Right ventricle myocardium superior (tissue), 1 donor: ENCODE measurements around the gene LRRC27. TPM values are rescaled to one million over a fixed set of nuclear protein-coding genes. Genes with fewer than 3 reads are reported as not detected.
A peak's percentile ranks its signal among the peaks of the same experiment; 100 is the strongest.

Experiments used
- ATAC-seq: fragments of 200-7000 bp; cut with Tn5 transposase; one replicate; pipeline ENCODE4 v1.9.1; 2020; ENCODE audit warnings: mild to moderate bottlenecking; ENCODE audit not compliant: poor library complexity
- DNase-seq: peaks from one replicate; pipeline ENCODE4 v3.0.0-alpha.2; 2020
- intact Hi-C: fragments of 100-400 bp; cut with DNase I; formaldehyde crosslinking; loops from one replicate; pipeline ENCODE4 v1.11.2; 2022
- total RNA-seq: library from RNA; stranded (reverse); fragmentation: NEBNext Ultra II Directional; extraction: Animal tissue kit (Norgen Biotek cat#: 25700); gene quantifications from one replicate; pipeline ENCODE4 v1.2.1, GENCODE V29; 2021
- donor health status: DM: no; HTN: yes; CAD: no; lungs with severe emphysema.

LRRC27 gene
- total RNA-seq, 1 donor from 2014 or later, result 3.9 TPM

DNA sequence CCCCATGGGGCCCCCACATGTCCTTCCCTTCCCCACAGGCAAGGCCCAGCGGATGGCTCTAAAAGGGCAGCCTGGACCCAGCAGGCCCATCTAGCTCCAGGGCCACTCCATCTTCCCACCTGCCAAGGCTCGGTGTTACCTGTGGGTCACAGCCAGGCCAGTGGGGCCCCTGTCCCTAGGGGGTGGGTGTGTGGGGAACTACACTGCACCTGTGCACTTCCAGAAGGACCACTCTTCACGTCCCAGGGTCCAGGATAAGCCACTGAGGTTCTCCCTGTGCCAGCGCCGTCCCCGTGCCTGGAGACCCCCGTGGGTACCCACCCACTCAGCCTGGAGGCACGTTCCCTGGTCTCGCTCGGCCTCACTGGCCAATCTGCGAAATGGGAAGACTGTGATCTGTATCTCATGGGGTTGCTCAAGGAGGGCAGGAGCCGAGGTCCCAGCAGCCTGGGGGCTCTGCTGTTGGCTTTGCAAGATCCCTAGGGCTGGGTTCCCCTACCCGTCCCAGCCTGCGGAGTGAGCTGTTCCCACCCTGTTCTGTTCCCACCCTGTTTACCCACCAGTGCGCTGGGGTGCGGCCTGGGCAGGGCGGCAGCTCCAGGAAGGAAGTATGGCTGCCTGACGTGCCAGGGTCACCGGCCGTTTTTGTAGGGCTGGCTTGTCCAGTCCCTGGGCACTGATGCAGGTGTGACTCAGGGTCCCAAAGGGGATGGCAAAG lies 69.6 kb downstream of the LRRC27 start:
- ATAC-seq (no peak), DNase-seq (peak; percentile 54)
- intact Hi-C loops, result no loop called here

DNA sequence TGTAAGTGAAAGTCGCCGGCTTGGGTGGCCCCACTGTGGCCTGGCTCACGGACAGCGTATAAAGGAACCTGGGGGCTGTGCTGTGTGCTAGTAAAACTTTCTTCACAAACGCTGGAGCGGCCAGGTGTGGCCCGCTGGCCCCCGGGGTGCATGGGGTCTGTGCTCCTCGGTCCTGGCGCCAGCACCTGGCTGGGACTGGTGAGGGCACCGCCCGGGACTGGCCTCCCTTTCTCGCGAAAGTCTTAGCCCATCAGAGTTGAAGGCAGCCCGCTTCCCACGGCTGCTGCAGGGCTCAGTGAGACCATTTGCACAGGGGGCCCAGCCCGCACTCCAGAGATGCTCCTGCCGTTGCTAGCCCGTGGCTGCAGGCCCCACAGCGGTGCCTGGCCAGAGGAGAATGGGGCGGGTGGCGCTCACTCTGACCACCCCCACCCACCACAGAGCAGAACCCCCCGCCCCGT lies 70.8 kb downstream of the LRRC27 start:
- intact Hi-C loops, result no loop called here
- ATAC-seq (no peak), DNase-seq (peak; percentile 34)

DNA sequence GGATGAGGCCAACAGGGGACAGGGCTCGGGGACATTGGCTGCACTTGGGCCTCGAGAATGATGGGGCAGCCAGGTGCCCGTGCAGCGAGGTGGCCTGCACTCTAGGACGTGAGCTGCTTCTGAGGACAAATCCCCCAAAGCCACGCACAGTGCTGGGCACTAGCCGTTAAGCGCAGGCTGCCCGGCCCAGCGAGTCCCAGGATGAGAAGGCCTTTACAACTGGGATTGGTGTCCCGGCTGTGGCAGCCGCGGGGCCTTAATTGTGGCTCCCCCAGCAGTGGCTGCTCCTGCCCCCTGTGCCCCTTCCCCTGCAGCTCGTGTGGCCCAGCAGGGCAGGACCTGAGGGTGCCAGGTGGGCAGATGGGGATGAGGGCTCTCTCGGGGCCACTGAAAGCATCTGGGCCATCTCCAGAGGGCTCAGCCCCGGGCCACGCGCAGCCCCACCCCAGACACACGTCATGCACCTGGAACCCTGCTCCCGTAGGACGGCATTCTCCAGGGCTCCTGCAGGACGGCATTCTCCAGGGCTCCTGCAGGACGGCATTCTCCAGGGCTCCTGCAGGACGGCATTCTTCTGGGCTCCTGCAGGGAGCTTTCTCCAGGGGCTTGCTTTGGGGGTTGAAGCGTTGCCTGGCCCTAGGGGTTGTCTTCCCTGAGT lies 71.6 kb downstream of the LRRC27 start:
- intact Hi-C loops, result no loop called here
- DNase-seq, result peak; percentile 24
- ATAC-seq, result no peak

DNA sequence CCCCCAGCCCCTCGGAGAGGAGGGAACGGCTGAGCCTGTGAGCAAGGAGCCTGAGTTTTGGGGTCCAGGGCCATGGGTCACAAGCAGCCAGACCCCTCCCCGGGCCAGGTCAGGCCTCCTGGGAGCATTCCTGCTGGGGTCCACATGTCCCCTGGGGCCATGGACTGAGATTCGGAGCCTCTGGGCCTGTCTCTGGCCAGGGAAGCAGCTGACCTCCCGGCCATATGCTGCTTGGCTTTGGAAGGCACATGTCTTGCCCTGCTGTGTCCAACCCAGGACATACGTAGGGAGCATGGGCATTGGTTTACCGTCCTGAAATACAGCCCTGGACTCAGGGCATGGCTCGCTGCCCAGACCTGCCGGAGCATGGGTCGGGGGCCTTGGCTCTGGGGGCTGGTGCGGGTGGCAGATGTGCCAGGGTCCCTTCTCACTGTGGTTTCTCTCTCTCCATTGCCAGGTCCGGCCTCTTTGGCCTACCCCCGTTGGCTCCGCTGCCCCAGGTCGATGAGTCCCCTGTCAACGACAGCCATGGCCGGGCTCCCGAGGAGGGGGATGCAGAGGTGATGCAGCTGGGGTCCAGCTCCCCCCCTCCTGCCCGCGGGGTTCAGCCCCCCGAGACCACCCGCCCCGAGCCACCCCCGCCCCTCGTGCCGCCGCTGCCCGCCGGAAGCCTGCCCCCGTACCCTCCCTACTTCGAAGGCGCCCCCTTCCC lies 72.3 kb downstream of the LRRC27 start:
- intact Hi-C loops, result no loop called here
- ATAC-seq (no peak), DNase-seq (peak; percentile 37)

DNA sequence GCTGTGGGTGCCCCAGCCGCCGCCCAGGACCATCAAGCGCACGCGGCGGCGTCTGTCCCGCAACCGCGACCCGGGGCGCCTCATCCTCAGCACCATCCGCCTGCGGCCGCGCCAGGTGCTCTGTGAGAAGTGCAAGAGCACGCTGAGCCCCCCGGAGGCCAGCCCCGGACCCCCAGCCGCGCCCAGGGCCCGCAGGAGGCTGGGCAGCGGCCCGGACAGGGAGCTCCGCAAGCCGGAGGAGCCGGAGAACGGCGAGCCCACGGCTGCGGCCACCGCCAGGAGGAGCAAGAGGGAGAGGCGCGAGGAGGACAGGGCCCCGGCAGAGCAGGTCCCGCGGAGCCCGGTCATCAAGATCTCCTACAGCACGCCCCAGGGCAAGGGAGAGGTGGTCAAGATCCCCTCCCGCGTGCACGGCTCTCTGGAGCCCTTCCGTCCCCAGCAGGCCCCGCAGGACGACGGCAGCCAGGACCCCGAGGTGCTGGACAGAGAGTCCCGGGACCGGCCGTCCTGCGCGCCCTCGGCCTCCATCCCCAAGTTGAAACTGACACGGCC lies 73.0 kb downstream of the LRRC27 start:
- peak; percentile 33 for DNase-seq
- intact Hi-C loops, result no loop called here
- no peak for ATAC-seq

DNA sequence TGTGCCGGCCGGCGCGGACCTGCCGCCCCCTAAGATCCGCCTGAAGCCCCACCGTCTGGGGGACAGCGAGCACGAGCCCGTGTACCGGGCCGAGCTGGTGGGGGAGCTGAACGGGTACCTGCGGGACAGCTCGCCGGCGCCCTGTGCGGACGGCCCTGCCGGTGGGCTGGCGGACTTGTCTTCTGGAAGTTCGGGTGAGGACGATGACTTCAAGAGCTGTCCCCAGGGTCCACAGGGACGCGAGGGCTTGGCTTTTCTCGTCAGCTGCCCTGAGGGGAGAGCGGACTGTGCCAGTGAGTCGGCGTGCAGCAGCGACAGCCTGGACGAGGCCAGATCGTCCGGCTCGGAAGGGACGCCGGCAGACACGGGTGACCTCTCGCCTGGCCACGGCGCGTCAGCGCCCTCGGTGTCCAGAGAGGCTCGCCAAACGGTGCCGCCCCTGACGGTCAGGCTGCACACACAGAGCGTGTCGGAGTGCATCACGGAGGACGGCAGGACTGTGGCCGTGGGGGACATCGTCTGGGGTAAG lies 73.5 kb downstream of the LRRC27 start:
- no peak for ATAC-seq

DNA sequence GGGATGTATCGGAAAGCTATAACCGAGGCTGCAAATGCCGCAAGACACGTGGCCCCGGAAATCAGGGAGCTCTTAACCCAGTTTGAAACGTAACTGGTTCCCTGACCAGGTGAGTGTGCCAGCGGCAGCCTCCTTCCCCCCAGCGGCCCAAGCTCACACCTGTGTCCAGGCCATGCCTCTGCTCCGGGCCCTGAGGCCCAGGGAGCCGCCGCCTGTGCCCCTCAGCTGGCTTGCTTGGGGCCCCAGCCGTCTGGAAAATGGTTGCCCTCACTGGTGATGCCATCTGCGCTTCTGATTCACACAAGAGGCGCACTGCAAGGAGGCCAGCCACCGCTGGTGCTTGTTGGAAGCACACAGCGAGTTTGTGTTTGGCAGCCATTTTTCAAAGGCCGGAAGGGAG lies 74.2 kb downstream of the LRRC27 start:
- intact Hi-C loops, result no loop called here
- DNase-seq (no peak), ATAC-seq (no peak)

More for the DNA sequence above, 73.5 kb downstream of the LRRC27 start:
- DNase-seq, result peak; percentile 33
- intact Hi-C loops, result no loop called here

DNA sequence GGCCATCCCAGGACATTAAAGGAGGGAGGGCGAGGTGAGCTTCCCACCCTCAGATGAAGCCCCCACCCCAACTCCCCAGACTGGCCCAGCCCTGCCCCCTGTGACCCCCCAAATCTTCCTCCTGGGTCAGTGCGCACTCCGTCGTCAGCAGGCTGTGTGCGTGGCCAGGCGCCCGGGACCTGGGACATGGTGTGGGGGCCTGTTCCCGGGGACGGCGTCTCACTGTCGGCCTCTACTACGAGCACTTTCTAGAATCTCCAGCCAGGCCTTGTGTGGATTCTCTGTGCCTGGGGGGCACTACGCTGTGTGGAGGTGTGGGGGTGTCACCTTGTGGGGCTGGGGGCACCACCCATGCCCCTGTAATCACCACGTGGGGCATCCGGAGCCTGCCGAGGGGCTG lies 74.8 kb downstream of the LRRC27 start:
- DNase-seq (no peak), ATAC-seq (no peak)
- intact Hi-C loops, result no loop called here

DNA sequence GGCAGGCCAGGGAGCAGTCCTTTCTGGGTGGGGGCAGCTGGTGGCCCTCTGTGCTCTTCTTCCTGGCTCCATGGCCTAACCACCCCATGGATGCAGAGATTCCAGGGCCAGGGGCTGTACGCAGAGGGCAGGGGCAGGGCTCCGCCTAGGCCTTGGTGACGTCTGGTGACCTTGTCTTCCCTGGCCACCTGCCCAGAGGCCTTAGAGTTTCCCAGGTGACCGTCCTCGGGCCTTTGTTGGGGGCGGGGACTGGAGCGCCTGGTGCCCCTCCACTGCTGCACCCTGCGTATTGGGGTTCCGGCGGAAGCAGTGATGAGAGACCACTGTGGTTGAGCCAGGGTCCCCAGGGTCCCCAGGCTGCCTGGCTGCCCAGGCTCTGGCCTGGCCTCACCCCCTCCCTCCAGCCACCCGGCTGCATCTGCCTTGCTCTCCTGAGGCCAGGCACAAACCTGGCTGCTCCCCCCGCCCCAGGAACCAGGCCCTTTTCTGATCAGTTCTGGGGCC lies 75.3 kb downstream of the LRRC27 start:
- DNase-seq (peak; percentile 80), ATAC-seq (peak; percentile 76)
- intact Hi-C loops, result no loop called here

DNA sequence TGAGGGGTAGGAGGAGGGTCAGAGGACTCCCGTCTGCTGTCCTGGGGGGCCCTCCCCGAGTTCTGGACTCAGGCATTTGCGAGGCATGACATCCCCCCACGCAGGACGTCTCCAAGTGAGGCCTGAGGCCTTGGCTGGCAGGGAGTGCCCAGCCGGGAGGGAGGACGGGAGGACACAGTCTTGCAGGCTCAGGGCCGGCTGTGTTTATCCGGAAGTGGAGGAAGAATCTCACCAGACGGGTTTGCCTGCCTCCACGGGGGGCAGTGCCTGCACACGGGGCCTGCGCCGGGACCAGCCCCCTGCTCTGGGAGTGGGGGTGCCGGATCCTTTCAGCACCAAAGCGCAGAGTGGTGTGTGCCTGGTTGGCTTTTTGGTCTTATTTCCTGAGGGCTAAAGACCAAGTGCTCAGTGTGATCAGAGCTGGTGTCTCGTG lies 75.9 kb downstream of the LRRC27 start:
- DNase-seq (no peak), ATAC-seq (peak; percentile 57)
- intact Hi-C loops, result no loop called here

DNA sequence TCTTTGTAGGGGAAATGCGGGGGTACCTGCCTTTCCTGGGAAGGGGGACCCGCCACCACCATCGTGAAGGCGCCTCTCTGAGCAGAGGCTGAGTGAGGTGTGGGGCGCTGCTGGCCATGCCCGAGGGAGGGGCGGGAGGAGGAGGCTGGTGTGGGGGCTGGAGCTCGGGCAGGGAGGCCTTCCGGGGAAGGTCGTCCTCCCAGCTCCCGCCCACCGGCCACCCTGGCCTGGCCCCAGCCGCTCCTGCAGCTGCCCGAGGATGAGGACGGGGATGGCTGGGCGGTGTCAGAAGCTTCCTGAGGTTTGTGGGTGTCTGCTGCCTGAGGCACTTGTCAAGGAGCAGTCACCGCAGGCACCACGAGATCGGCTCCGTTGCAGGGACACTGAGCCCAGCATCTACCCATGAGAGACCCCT lies 76.4 kb downstream of the LRRC27 start:
- ATAC-seq (peak; percentile 11), DNase-seq (no peak)
- intact Hi-C loops, result no loop called here

DNA sequence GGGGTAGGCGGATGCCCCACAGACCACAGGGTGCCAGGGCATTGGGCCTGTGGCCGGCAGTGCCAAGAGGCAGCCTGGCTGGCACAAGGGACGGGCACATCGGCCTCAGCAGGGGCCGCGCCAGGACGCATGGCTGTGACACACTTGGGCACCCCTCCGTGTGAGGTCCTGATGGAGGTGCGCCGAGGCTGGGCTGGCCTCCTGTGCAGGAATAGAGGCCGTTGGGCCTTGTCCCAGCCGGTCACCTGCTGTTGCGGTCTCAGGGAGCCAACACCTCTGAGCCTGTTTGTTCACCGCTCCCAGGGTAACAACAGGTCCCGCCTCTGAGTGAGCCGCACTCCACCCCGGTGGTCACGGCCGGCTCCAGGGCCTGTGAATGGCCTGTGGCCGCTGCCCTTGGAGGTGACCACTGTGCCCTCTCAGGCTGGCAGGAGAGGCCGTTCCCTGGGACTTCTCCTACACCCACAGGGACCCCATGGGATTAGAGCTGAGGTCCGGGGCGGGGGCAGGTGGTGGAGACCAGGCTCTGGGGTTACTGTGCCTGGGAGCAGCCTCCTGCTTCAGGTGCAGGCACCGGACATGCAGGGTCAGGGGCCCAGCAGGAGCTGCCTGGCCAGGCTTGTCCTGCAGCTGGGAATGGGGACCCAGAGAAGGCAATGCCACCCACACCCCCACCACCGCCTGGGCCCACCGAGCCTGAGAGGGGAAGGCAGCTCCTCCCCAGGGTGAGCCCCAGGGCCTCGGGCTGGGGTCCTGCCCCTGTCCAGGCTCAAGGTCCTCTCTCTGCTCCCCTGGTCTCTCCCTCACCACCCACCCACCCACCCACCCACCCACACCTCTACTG lies 77.1 kb downstream of the LRRC27 start:
- intact Hi-C loops, result no loop called here
- ATAC-seq (peak; percentile 34), DNase-seq (no peak)

DNA sequence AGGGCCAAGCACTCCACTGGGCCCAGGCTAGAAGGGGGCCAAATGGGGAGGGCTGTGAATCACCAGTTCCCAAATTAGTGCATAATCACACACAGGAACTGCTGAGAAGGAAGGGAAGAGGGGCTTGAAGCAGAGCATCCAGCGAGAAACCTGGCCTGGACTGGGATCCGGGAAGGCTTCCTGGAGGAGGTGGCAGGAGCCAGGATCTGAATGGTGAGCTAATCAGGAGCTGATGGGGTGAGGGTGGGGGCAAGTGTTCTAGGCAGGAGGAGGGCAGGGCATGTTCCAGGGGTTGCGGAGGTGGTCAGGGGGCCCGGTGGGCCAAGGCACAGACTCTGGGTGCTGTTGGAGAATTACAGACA lies 77.7 kb downstream of the LRRC27 start:
- intact Hi-C loops, result no loop called here
- DNase-seq (no peak), ATAC-seq (no peak)

DNA sequence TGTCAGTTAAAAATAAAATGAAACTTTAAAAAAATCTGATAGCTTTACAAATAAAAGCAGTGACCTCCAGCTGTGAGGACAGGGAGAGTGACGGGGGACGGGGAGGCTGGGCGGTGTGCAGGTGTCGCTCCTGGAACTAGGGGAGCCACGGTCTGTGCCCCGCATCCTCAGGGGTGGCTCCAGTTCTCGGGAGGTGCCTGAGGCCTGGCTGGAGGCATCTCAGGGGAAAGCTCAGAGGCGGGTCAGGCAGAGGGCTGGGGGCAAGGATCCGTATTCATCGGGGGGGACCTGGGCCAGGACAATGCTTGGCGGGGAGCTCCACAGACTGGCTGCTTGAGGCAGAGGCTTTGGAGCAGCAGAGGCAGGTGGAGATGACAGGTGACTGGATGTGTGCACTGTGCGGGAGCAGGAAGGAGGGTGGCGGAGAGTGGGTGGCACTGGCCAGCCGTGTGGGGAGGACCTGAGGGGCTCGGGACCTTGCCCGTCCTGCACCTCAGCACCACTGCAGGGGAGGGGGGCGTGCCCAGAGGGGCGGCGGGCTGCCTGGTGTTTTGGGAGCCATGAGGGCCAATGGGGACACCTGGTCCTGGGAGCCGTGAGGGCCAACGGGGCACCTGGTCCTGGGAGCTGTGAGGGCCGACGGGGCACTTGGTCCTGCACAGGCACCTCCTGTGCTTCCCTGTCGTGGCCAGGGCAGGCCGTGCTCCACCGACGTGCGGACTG lies 78.2 kb downstream of the LRRC27 start:
- intact Hi-C loops, result no loop called here
- DNase-seq (no peak), ATAC-seq (no peak)

DNA sequence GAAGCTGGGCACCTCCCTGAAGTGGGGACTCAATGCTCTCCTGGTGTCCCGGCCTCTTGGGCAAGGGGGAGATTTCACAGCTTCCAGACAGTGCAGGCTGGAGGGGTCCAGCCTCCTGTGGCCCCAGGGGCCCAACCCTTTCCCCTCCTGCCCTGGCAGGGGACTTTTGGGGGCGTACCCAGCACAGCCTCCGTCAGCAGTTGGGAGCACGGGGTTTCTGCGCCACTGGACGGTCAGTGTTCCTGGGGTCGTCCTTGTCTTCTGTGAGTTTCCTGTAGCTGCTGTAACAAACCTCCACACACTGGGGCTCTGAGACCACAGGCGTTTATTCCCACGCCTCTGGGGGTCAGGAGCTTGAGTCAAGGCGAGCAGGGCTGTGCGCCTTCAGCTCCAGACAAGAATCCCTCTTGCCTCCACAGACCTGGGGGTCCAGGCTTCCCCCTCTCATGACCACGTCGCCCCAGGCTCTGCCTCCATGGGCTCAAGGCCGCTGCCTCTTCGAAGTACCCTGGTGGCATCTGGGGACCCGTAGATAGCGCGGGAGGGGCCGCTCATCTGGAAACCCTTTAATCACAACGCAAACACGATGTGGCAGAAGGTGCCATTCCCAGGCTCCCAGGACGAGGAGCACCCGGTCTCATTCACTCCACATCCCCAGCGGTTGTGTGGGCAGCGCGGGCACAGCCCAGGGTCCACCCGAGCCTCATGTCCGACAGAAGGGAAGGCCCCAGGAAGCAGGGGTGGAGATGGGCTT lies 79.0 kb downstream of the LRRC27 start:
- intact Hi-C loops, result no loop called here
- DNase-seq (no peak), ATAC-seq (no peak)

DNA sequence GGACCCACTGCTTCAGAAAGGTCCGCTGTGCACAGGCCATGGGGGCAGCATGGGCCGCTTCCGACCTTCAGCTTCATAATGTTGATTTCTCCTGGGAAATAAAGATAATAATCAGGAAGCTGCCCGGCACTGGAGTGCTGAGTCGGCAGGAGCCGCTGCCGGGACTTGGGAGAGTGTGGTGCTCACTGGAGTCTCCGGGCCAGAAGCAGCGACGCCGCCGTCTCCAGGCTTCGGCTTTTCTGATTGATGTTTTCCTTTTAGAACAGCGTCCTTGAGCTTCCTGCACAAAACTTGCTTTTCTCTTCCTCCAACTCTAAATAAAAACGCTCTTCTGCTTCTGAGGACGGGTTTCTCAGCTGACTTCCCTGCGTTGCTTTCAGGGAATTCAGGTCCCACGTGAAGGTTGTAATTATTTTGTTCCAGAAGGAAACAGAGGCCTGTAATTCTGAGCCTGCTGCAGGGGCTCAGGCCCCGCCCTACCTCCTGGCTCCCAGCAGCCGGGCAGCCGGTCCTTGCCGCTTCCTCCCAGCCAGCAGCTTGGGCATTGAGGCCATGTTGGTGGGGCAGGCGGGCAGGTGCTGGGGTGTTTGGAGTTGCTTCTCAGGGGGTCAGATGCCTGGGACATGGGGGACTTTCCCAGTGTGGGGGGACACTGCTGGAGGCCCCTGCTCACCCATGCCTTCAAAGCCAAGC lies 79.7 kb downstream of the LRRC27 start:
- intact Hi-C loops, result no loop called here
- DNase-seq (peak; percentile 39), ATAC-seq (no peak)
